H1 (cell line): Measurements from ENCODE around the gene THAP7. TPM values are rescaled to one million over a fixed set of nuclear protein-coding genes. Genes with fewer than 3 reads are reported as not detected.

Experiments
- BRCA1 ChIP-seq: IDR thresholded peaks from 2 replicates; pipeline ENCODE4 v1.6.1; 2012; ENCODE audit warnings: low read depth, low read length, improper control_type of control experiment
- JUN ChIP-seq: IDR thresholded peaks from 2 replicates; pipeline ENCODE4 v1.6.1; 2011; ENCODE audit warnings: low read depth, mild to moderate bottlenecking, improper control_type of control experiment, low read length
- NRF1 ChIP-seq: IDR thresholded peaks from 2 replicates; pipeline ENCODE4 v1.6.1; 2011; ENCODE audit warnings: mild to moderate bottlenecking, low read depth, low read length, improper control_type of control experiment
- POLR2A ChIP-seq, 2 experiments: IDR thresholded peaks; 1 replicate in 1 of 2; 2 replicates in 1 of 2; pipeline ENCODE4 v1.6.1; 2011; ENCODE audit warnings: low read depth in 2 of 2, low read length in 2 of 2, mild to moderate bottlenecking in 2 of 2; ENCODE audit errors: control extremely low read depth in 1 of 2
- RBBP5 ChIP-seq: IDR thresholded peaks from 2 replicates; pipeline ENCODE4 v1.7.1; 2012; ENCODE audit warnings: low read depth, mild to moderate bottlenecking, inconsistent platforms, low read length, moderate library complexity, borderline replicate concordance
- SIX5 ChIP-seq: IDR thresholded peaks from 2 replicates; pipeline ENCODE4 v1.6.1; 2011; ENCODE audit warnings: mild to moderate bottlenecking, low read depth, low read length
- SUZ12 ChIP-seq: fragments of 200-600 bp; sonication (generic); IDR thresholded peaks from 2 replicates; pipeline ENCODE4 v1.6.1; 2012; ENCODE audit warnings: mild to moderate bottlenecking, inconsistent platforms, low read length, moderate library complexity, mixed read lengths
- polyA plus RNA-seq, 7 experiments: library from polyadenylated mRNA; depleted of rRNA in 3 of 7; stranded (reverse) in 5 of 7; unstranded in 2 of 7; fragments of >200 nt in 5 of 7; fragments of 200-250 nt in 2 of 7; gene quantifications; 1 replicate in 5 of 7; 2 replicates in 1 of 7; 4 replicates in 1 of 7; pipeline versions ENCODE4 v1.2.1 to v1.2.3, GENCODE V29; 2011 to 2013; ENCODE audit warnings: missing spikeins in 2 of 7, mixed read lengths in 2 of 7
- total RNA-seq: library from RNA; stranded (reverse); fragmentation: NEBNext Ultra II Directional; extraction: Animal tissue kit (Norgen Biotek cat#: 25700); gene quantifications from 2 replicates; pipeline ENCODE4 v1.2.1, GENCODE V29; 2021

Gene THAP7
- total and polyA plus RNA-seq, 2 of the 8 experiments (the other 6 are each of a cell fraction or from before 2014, with no cell fraction given), result 16.9 to 32.5 TPM

- TF ChIP-seq RBBP5, result no peak
- no peak for TF ChIP-seq POLR2A (IDR thresholded peaks at IDR 0.05; ENCODE audit: control extremely low read depth in 1 of 2, low read depth in 2 of 2, low read length in 2 of 2)
- TF ChIP-seq BRCA1, result no peak
- no peak for TF ChIP-seq NRF1
- no peak for TF ChIP-seq JUN
- peak; percentile 45; the same call in 1 of the 2 replicates for TF ChIP-seq SUZ12
- no peak for TF ChIP-seq SIX5
Observed at GRCh38 chr22:21032868-21033688, 31.2 kb upstream of the THAP7 start (continued).
